Activated T-cell treated with anti-CD3 and anti-CD28 coated beads for 24 hours (primary cell): ENCODE measurements around the gene PRKCE.
A peak's percentile ranks its signal among the peaks of the same experiment; 100 is the strongest.

Experiments
- DNase-seq: peaks from one replicate; pipeline ENCODE4 v3.0.0-alpha.2; 2020; ENCODE audit warnings: low read depth

Gene PRKCE

GRCh38 chr2:45755585-45756335 lies 104.3 kb downstream of the PRKCE start:
- no peak for DNase-seq

GRCh38 chr2:45758018-45758417 lies 106.5 kb downstream of the PRKCE start:
- no peak for DNase-seq

GRCh38 chr2:45759310-45759851 lies 107.9 kb downstream of the PRKCE start:
- DNase-seq = no peak

- DNase-seq = no peak
These were observed 110.2 kb downstream of the PRKCE start for GRCh38 chr2:45761635-45762034.

- DNase-seq = no peak
These were observed 111.8 kb downstream of the PRKCE start for GRCh38 chr2:45763255-45763654.

- DNase-seq = no peak
These were observed 112.3 kb downstream of the PRKCE start for GRCh38 chr2:45763797-45764196.

GRCh38 chr2:45765007-45765727 lies 113.7 kb downstream of the PRKCE start:
- no peak for DNase-seq

- DNase-seq = no peak
These were observed 114.3 kb downstream of the PRKCE start for GRCh38 chr2:45765728-45766254.

- no peak for DNase-seq
These were observed 116.7 kb downstream of the PRKCE start for GRCh38 chr2:45768208-45768607.

GRCh38 chr2:45769056-45769455 lies 117.6 kb downstream of the PRKCE start:
- no peak for DNase-seq

GRCh38 chr2:45769854-45770576 lies 118.5 kb downstream of the PRKCE start:
- no peak for DNase-seq

GRCh38 chr2:45770811-45771210 lies 119.3 kb downstream of the PRKCE start:
- DNase-seq = no peak

GRCh38 chr2:45771261-45771660 lies 119.8 kb downstream of the PRKCE start:
- DNase-seq = no peak

GRCh38 chr2:45772038-45772437 lies 120.6 kb downstream of the PRKCE start:
- DNase-seq = no peak

- no peak for DNase-seq
These were observed 122.4 kb downstream of the PRKCE start for GRCh38 chr2:45773909-45774308.

GRCh38 chr2:45774688-45775244 lies 123.3 kb downstream of the PRKCE start:
- DNase-seq = no peak

- no peak for DNase-seq
These were observed 124.9 kb downstream of the PRKCE start for GRCh38 chr2:45776160-45776955.

- DNase-seq = no peak
These were observed 126.7 kb downstream of the PRKCE start for GRCh38 chr2:45777996-45778719.

- DNase-seq = peak; percentile 62
These were observed 127.3 kb downstream of the PRKCE start for GRCh38 chr2:45778720-45779171.
